ENCODE results near the gene ABCG2. TPM values are rescaled to one million over a fixed set of nuclear protein-coding genes. Genes with fewer than 3 reads are reported as not detected.

The ABCG2 gene
- total RNA-seq, 2 donors from 2014 or later, result 0.31 to 4.0 TPM

GRCh38 chr4:88112856-88113255, 45.6 kb downstream of the ABCG2 start:
- Mint-ChIP-seq H3K4me1 (no peaks in the 10 kb centered on the region), H3K4me3 (no peak overlapping the region), H3K27me3 (ENCODE audit: insufficient read depth) (no peaks in the 10 kb centered on the region), H3K27ac (no peak overlapping the region), H3K9me3 (peaks cover 2% of the 10 kb centered on the region), H3K36me3 (ENCODE audit: low read depth) (peaks cover 3% of the 10 kb centered on the region)
- WGBS, 2 experiments (ENCODE audit: insufficient coverage in 1 of 2, insufficient read length in 1 of 2), result 86 to 94% methylated on average over 5 of the region's 5 CpGs
- DNase-seq, result no peak
- H3K9ac ChIP-seq (ENCODE audit: extremely low read depth, low read length, poor library complexity, severe bottlenecking), result no peak overlapping the region
- TF ChIP-seq CTCF (conservative IDR thresholded peaks at IDR 0.05), result no peak
- no peak overlapping the region for H3K4me3 ChIP-seq (ENCODE audit: low read length)
- H3K36me3 ChIP-seq (ENCODE audit: control insufficient read depth, insufficient read depth, low read length), result no peaks in the 10 kb centered on the region
- no peak overlapping the region for H3K27ac ChIP-seq (ENCODE audit: low read depth, low read length)
- peaks cover 4% of the 10 kb centered on the region for H3K9me3 ChIP-seq (ENCODE audit: control insufficient read depth, low read length)
- no peaks in the 10 kb centered on the region for H3K4me1 ChIP-seq (ENCODE audit: control insufficient read depth, insufficient read depth, low read length)
- no peaks in the 10 kb centered on the region for H3K27me3 ChIP-seq (ENCODE audit: control insufficient read depth, insufficient read depth, low read length, poor library complexity, severe bottlenecking)

- TF ChIP-seq CTCF (conservative IDR thresholded peaks at IDR 0.05), result no peak
- H3K36me3 Mint-ChIP-seq (ENCODE audit: low read depth), result no peaks in the 10 kb centered on the region
- H3K9me3 Mint-ChIP-seq, result no peaks in the 10 kb centered on the region
- H3K4me3 Mint-ChIP-seq, result no peak overlapping the region
- Histone ChIP-seq H3K36me3 (ENCODE audit: control insufficient read depth, insufficient read depth, low read length) (no peaks in the 10 kb centered on the region), H3K9me3 (ENCODE audit: control insufficient read depth, low read length) (no peaks in the 10 kb centered on the region), H3K4me3 (ENCODE audit: low read length) (no peak overlapping the region), H3K27ac (ENCODE audit: low read depth, low read length) (no peak overlapping the region), H3K27me3 (ENCODE audit: control insufficient read depth, insufficient read depth, low read length, poor library complexity, severe bottlenecking) (no peaks in the 10 kb centered on the region), H3K9ac (ENCODE audit: extremely low read depth, low read length, poor library complexity, severe bottlenecking) (no peak overlapping the region), H3K4me1 (ENCODE audit: control insufficient read depth, insufficient read depth, low read length) (no peaks in the 10 kb centered on the region)
- no peaks in the 10 kb centered on the region for H3K4me1 Mint-ChIP-seq
- no peak overlapping the region for H3K27ac Mint-ChIP-seq
- DNase-seq, result no peak
- H3K27me3 Mint-ChIP-seq (ENCODE audit: insufficient read depth), result no peaks in the 10 kb centered on the region
- 84 to 86% methylated on average over 2 of the region's 2 CpGs for WGBS, 2 experiments (ENCODE audit: insufficient coverage in 1 of 2, insufficient read length in 1 of 2)
These were observed 47.6 kb downstream of the ABCG2 start for GRCh38 chr4:88110826-88111225.

GRCh38 chr4:88109123-88109881, 49.1 kb downstream of the ABCG2 start:
- no peaks in the 10 kb centered on the region for H3K9me3 Mint-ChIP-seq
- no peak for TF ChIP-seq CTCF (conservative IDR thresholded peaks at IDR 0.05)
- no peaks in the 10 kb centered on the region for H3K27me3 Mint-ChIP-seq (ENCODE audit: insufficient read depth)

More at GRCh38 chr4:88109123-88109881, 49.1 kb downstream of the ABCG2 start:
- H3K36me3 ChIP-seq (ENCODE audit: control insufficient read depth, insufficient read depth, low read length), result no peaks in the 10 kb centered on the region
- no peaks in the 10 kb centered on the region for H3K9me3 ChIP-seq (ENCODE audit: control insufficient read depth, low read length)
- H3K4me1 Mint-ChIP-seq, result no peaks in the 10 kb centered on the region
- H3K36me3 Mint-ChIP-seq (ENCODE audit: low read depth), result no peaks in the 10 kb centered on the region
- no peaks in the 10 kb centered on the region for H3K4me1 ChIP-seq (ENCODE audit: control insufficient read depth, insufficient read depth, low read length)
- H3K4me3 Mint-ChIP-seq, result no peak overlapping the region
- no peak overlapping the region for H3K27ac Mint-ChIP-seq
- no peaks in the 10 kb centered on the region for H3K27me3 ChIP-seq (ENCODE audit: control insufficient read depth, insufficient read depth, low read length, poor library complexity, severe bottlenecking)
- H3K4me3 ChIP-seq (ENCODE audit: low read length), result no peak overlapping the region
- no peak overlapping the region for H3K9ac ChIP-seq (ENCODE audit: extremely low read depth, low read length, poor library complexity, severe bottlenecking)
- 94 to 96% methylated on average over 3 to 5 of the region's 5 CpGs for WGBS, 2 experiments (ENCODE audit: insufficient coverage in 1 of 2, insufficient read length in 1 of 2)
- no peak overlapping the region for H3K27ac ChIP-seq (ENCODE audit: low read depth, low read length)
- no peak for DNase-seq
